Head of caudate nucleus (tissue), 42 donors: ENCODE data around the gene ACSM6.

Experiments used
- DNase-seq, 42 donors: peaks; one replicate each; pipeline versions ENCODE4 v3.0.0 to v3.0.0-alpha.2; 2020 to 2021; ENCODE audit warnings: mixed read lengths in 7 of 42
- intact Hi-C: fragments of 100-400 bp; cut with DNase I; formaldehyde crosslinking; loops from one replicate; pipeline ENCODE4 v1.15.0; 2022

The ACSM6 gene

DNA sequence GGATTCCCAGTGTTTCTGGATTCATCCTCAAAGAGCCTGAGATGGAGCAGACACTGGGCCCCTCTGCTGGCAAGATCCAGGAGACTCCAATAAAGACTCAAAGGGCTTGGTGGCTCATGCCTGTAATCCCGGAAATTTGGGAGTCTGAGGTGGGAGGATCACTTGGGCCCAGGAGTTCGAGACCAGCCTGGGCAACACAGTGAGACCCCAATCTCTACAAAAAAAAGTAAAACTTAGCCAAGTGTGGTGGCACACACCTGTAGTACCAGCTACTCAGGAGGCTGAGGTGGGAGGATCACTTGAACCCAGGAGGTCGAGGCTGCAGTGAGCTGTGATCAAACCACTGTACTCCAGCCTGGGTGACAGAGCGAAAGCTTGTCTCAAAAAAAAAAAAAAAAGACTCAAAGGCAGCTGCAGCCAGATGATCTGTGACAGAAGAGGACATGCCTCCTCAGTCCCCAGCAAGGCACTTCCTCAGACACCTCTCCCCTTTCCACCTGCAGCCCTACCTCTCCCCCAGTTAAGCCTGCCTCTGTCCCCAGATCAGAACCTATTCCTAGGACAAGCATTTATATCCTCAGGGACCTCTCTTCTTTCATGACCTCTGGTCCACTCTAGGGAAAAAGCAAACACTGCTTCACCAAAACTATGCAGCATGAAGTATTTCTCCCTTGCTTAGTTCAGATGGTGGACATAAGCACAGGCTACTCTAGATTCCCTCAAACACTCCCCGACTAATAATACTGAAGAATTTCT is 68.9 kb downstream of the ACSM6 start:
- DNase-seq: peak in 2 of 42 donors; percentile 7 to 8

DNA sequence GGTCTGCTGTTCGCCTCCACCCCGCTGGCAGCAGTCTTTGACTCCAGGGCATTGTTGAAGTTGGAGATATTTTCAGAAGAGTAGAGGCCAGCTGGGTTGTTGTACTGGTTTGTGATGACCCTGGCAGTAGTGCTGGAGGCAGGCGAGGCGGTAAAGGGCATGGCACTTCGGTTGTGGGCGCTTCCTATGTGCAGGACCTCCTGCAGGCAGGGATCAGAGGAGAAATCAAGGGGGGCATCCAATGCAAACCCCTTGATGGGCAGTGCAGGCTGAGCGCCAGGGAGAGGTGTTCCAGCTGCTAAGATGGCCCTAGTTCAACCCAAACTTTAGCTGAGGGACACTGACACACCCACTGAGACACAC is 69.8 kb downstream of the ACSM6 start:
- intact Hi-C loops: no loop called here

More for the DNA sequence above, 68.9 kb downstream of the ACSM6 start:
- intact Hi-C loops: no loop called here

DNA sequence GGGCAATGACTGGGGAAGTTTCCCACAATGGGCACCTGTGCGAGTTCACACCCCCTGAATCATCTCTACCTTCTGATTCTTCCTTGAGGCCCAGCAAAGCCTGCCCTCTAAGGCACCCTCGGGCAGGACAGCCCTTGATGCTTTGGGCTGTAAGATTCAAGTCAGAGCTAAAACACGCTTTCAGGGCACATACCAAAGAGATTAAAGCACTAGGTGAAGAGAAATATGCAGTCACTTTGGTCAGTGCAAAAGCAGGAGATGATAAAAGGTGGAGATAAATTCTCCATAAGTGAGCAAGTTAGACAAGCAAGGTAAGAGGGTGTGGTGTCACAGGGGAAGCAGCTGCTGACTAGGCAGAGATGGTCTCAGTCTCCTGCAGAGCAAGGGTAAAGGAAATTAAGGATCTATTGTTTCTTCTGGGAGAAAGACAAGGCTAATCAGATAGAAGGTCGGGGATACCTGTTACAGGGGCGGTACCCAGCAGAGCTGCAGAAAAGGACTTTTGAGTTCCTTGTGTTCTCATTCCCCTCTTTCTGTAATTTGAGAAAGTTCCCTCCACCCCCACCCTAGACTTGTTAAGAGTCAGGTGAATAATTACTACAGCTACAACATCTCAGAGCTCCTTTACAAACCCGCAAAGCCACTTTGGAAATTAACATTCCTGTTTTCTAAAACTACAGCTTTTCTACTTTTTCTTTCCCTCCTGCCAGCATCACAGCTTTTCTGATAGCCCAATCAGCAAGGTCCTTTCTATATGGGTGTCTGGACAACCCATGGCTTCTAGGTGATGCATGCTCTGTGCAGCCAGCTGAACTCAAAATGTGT is 70.4 kb downstream of the ACSM6 start:
- intact Hi-C loops: no loop called here
- DNase-seq: peak in 1 of 42 donors; percentile 30

More for the DNA sequence above, 69.8 kb downstream of the ACSM6 start:
- peak in 2 of 42 donors; percentile 7 to 27 for DNase-seq

GRCh38 chr10:95265572-95265971 is 71.5 kb downstream of the ACSM6 start:
- intact Hi-C loops: no loop called here
- peak in 1 of 42 donors; percentile 17 for DNase-seq

GRCh38 chr10:95266674-95267095 is 72.6 kb downstream of the ACSM6 start:
- intact Hi-C loops: no loop called here
- DNase-seq: no peak

GRCh38 chr10:95267251-95267650 is 73.2 kb downstream of the ACSM6 start:
- intact Hi-C loops: no loop called here
- DNase-seq: no peak

GRCh38 chr10:95268438-95268837 is 74.4 kb downstream of the ACSM6 start:
- intact Hi-C loops: no loop called here
- peak in 1 of 42 donors; percentile 37 for DNase-seq

DNA sequence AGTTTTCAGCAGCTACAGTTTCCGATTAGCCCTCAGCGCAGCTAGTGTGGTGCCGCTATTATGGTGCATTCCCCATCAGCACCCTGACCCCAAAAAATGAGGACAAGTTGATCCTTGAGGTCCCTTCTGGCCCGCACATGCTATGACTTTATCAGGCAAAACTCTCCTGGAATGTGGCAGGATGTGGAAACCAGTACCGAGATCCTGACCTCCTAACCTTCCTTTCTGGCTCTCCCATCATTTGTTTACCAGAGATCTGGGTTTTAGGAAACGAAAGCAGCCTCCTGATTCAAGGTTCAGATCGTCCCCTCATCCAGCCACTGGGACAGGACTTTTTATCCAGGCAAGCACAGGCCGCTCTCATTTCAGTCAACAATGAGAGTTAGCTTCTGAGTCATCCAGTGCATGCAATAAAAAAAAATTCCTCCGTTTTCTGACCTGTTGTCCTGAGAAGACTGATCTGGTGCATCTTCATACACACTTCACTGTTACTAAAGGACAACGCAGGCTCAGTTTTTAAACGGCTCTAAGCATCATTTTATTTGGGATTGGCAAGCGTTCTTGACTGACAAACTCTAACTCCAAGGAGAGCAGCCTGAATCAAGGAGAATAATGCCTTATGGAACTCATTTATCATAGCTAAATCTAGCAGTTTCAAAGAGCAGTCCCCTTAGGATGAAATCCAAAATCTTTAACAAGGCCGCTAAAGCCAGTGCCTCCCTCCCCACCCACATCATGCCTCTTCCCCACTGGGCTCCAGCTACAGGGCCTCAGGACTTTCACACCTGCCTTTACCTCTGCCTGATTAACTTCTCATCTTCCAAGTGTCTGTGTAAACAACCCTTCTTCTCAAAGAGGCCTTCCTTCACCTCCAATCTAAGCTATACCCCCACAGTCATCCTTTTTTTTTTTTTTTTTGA is 79.6 kb downstream of the ACSM6 start:
- DNase-seq: peak in 1 of 42 donors; percentile 27
- intact Hi-C loops: no loop called here

GRCh38 chr10:95275726-95276366 is 81.8 kb downstream of the ACSM6 start:
- DNase-seq: peak in 1 of 42 donors; percentile 29
- intact Hi-C loops: no loop called here

- DNase-seq: peak in 2 of 42 donors; percentile 4 to 14
- intact Hi-C loops: no loop called here
Observed at GRCh38 chr10:95276367-95277200, 82.5 kb downstream of the ACSM6 start.

- peak in 1 of 42 donors; percentile 3 for DNase-seq
- intact Hi-C loops: no loop called here
Observed at GRCh38 chr10:95277201-95277570, 83.1 kb downstream of the ACSM6 start.

GRCh38 chr10:95277614-95278013 is 83.6 kb downstream of the ACSM6 start:
- intact Hi-C loops: no loop called here
- DNase-seq: peak in 1 of 42 donors; percentile 7
